Measurements from ENCODE around the gene PLTP.

DNA sequence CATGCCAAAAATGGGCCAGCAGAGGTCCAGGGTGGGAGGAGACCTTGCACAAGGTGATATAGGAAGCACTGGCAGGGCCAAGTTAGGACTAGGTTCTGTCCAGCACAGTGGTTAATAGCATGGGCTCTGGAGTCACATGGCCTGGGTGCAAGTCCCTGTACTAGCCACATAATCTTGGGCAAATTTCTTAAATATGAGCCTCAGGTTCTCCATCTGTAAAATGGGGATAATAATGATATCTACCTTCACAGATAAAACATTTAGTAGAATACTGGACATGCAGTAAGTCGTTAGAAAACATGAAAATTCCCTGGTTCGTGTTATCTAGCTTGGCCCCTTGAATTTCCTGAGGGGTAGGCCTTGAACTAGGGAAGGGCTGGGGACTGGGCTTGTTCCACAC is 14.7 kb downstream of the PLTP start:
- TF ChIP-seq EP300 (IDR thresholded peaks at IDR 0.05): no peak
- TF ChIP-seq POLR2A (IDR thresholded peaks at IDR 0.05; ENCODE audit: low read depth): no peak
- TF ChIP-seq POLR2AphosphoS5 (IDR thresholded peaks at IDR 0.05): no peak
- no peak for TF ChIP-seq CTCF (IDR thresholded peaks at IDR 0.05)
